ENCODE data around the gene ARMC8. TPM values are rescaled to one million over a fixed set of nuclear protein-coding genes. Genes with fewer than 3 reads are reported as not detected.

Gene ARMC8
- total RNA-seq, 1 donor from 2014 or later = 26.7 TPM

GRCh38 chr3:138241676-138242075 is 54.6 kb downstream of the ARMC8 start:
- no peak for DNase-seq (ENCODE audit: extremely low read depth, low read depth, low spot score)

GRCh38 chr3:138242466-138242865 is 55.4 kb downstream of the ARMC8 start:
- DNase-seq (ENCODE audit: extremely low read depth, low read depth, low spot score) = no peak

- no peak for DNase-seq (ENCODE audit: extremely low read depth, low read depth, low spot score)
Observed at GRCh38 chr3:138245026-138245425, 57.9 kb downstream of the ARMC8 start.

- no peak for DNase-seq (ENCODE audit: extremely low read depth, low read depth, low spot score)
Observed at GRCh38 chr3:138249636-138250035, 62.5 kb downstream of the ARMC8 start.

GRCh38 chr3:138253609-138254008 is 66.5 kb downstream of the ARMC8 start:
- DNase-seq (ENCODE audit: extremely low read depth, low read depth, low spot score) = no peak

GRCh38 chr3:138254216-138254615 is 67.1 kb downstream of the ARMC8 start:
- DNase-seq (ENCODE audit: extremely low read depth, low read depth, low spot score) = no peak

- DNase-seq (ENCODE audit: extremely low read depth, low read depth, low spot score) = no peak
Observed at GRCh38 chr3:138256022-138256421, 68.9 kb downstream of the ARMC8 start.

GRCh38 chr3:138257986-138258385 is 70.9 kb downstream of the ARMC8 start:
- DNase-seq (ENCODE audit: extremely low read depth, low read depth, low spot score) = no peak

GRCh38 chr3:138259126-138259525 is 72.0 kb downstream of the ARMC8 start:
- DNase-seq (ENCODE audit: extremely low read depth, low read depth, low spot score) = no peak

- no peak for DNase-seq (ENCODE audit: extremely low read depth, low read depth, low spot score)
Observed at GRCh38 chr3:138260611-138261010, 73.5 kb downstream of the ARMC8 start.

GRCh38 chr3:138263104-138263503 is 76.0 kb downstream of the ARMC8 start:
- DNase-seq (ENCODE audit: extremely low read depth, low read depth, low spot score) = no peak

- no peak for DNase-seq (ENCODE audit: extremely low read depth, low read depth, low spot score)
Observed at GRCh38 chr3:138265745-138266144, 78.6 kb downstream of the ARMC8 start.

GRCh38 chr3:138267083-138267482 is 80.0 kb downstream of the ARMC8 start:
- DNase-seq (ENCODE audit: extremely low read depth, low read depth, low spot score) = no peak

GRCh38 chr3:138270245-138270644 is 83.1 kb downstream of the ARMC8 start:
- DNase-seq (ENCODE audit: extremely low read depth, low read depth, low spot score) = no peak

GRCh38 chr3:138271189-138271794 is 84.2 kb downstream of the ARMC8 start:
- DNase-seq (ENCODE audit: extremely low read depth, low read depth, low spot score) = no peak

GRCh38 chr3:138281561-138281960 is 94.5 kb downstream of the ARMC8 start:
- no peak for DNase-seq (ENCODE audit: extremely low read depth, low read depth, low spot score)

- DNase-seq (ENCODE audit: extremely low read depth, low read depth, low spot score) = no peak
Observed at GRCh38 chr3:138282836-138283235, 95.7 kb downstream of the ARMC8 start.

- DNase-seq (ENCODE audit: extremely low read depth, low read depth, low spot score) = no peak
Observed at GRCh38 chr3:138284079-138284478, 97.0 kb downstream of the ARMC8 start.

GRCh38 chr3:138284957-138285477 is 97.9 kb downstream of the ARMC8 start:
- no peak for DNase-seq (ENCODE audit: extremely low read depth, low read depth, low spot score)

- no peak for DNase-seq (ENCODE audit: extremely low read depth, low read depth, low spot score)
Observed at GRCh38 chr3:138289260-138289659, 102.2 kb downstream of the ARMC8 start.

- no peak for DNase-seq (ENCODE audit: extremely low read depth, low read depth, low spot score)
Observed at GRCh38 chr3:138289701-138290100, 102.6 kb downstream of the ARMC8 start.

- no peak for DNase-seq (ENCODE audit: extremely low read depth, low read depth, low spot score)
Observed at GRCh38 chr3:138296639-138297038, 109.5 kb downstream of the ARMC8 start.

- DNase-seq (ENCODE audit: extremely low read depth, low read depth, low spot score) = no peak
Observed at GRCh38 chr3:138297059-138297607, 110.0 kb downstream of the ARMC8 start.
